Endothelial cell of umbilical vein (primary cell): ENCODE results near the gene DNAJC2.

ENCODE experiments used
- CTCF ChIP-seq, 2 donors: IDR thresholded peaks; 1 replicate in 1 of 2; 2 replicates in 1 of 2; pipeline ENCODE4 v1.5.1; 2011; ENCODE audit warnings: low read length in 2 of 2, mild to moderate bottlenecking in 2 of 2, moderate library complexity in 2 of 2, control low read depth in 1 of 2, inconsistent platforms in 1 of 2, low read depth in 1 of 2; ENCODE audit not compliant: insufficient read depth in 1 of 2; ENCODE audit errors: extremely low read depth in 1 of 2
- EZH2 ChIP-seq: IDR thresholded peaks from 2 replicates; pipeline ENCODE4 v1.6.1; 2012; ENCODE audit warnings: borderline replicate concordance, low read depth, mild to moderate bottlenecking, moderate library complexity, low read length, inconsistent platforms; ENCODE audit not compliant: severe bottlenecking
- FOS ChIP-seq: IDR thresholded peaks from 2 replicates; pipeline ENCODE4 v1.6.1; 2011; ENCODE audit warnings: mild to moderate bottlenecking, low read length, moderate library complexity, borderline replicate concordance; ENCODE audit not compliant: insufficient read depth
- GATA2 ChIP-seq: IDR thresholded peaks from 2 replicates; pipeline ENCODE4 v1.7.0; 2011; ENCODE audit warnings: low read depth, mild to moderate bottlenecking, moderate library complexity, mixed read lengths, low read length; ENCODE audit not compliant: insufficient read length, insufficient read depth
- JUN ChIP-seq: IDR thresholded peaks from 2 replicates; pipeline ENCODE4 v1.6.1; 2011; ENCODE audit warnings: borderline replicate concordance, low read depth; ENCODE audit not compliant: insufficient read length, insufficient read depth
- MAX ChIP-seq: IDR thresholded peaks from 2 replicates; pipeline ENCODE4 v1.6.1; 2011; ENCODE audit not compliant: insufficient read depth, insufficient read length
- MYC ChIP-seq: IDR thresholded peaks from one replicate; pipeline ENCODE4 v1.6.1; 2011; ENCODE audit warnings: mild to moderate bottlenecking, low read depth, low read length
- POLR2A ChIP-seq: IDR thresholded peaks from 2 replicates; pipeline ENCODE4 v1.6.1; 2012; ENCODE audit warnings: low read depth, mild to moderate bottlenecking, control low read depth, low read length
- POLR2AphosphoS5 ChIP-seq: IDR thresholded peaks from 2 replicates; pipeline ENCODE4 v1.6.1; 2012; ENCODE audit warnings: low read depth, mild to moderate bottlenecking, control low read depth, low read length, moderate library complexity; ENCODE audit not compliant: insufficient read depth

- no peak for TF ChIP-seq EZH2
- no peak for TF ChIP-seq CTCF (IDR thresholded peaks at IDR 0.05; ENCODE audit: extremely low read depth in 1 of 2, insufficient read depth in 1 of 2, low read depth in 1 of 2, low read length in 2 of 2)
- TF ChIP-seq POLR2A = no peak
- no peak for TF ChIP-seq POLR2AphosphoS5
- no peak for TF ChIP-seq MAX
- no peak for TF ChIP-seq GATA2
- no peak for TF ChIP-seq JUN
- TF ChIP-seq FOS = no peak
- TF ChIP-seq MYC = no peak
Measured at GRCh38 chr7:103380395-103381191, 36.0 kb upstream of the DNAJC2 start.
